ENCODE measurements around the gene IRX1. TPM values are rescaled to one million over a fixed set of nuclear protein-coding genes. Genes with fewer than 3 reads are reported as not detected.

IRX1 gene
- total RNA-seq, 3 donors from 2014 or later, result not detected

DNA sequence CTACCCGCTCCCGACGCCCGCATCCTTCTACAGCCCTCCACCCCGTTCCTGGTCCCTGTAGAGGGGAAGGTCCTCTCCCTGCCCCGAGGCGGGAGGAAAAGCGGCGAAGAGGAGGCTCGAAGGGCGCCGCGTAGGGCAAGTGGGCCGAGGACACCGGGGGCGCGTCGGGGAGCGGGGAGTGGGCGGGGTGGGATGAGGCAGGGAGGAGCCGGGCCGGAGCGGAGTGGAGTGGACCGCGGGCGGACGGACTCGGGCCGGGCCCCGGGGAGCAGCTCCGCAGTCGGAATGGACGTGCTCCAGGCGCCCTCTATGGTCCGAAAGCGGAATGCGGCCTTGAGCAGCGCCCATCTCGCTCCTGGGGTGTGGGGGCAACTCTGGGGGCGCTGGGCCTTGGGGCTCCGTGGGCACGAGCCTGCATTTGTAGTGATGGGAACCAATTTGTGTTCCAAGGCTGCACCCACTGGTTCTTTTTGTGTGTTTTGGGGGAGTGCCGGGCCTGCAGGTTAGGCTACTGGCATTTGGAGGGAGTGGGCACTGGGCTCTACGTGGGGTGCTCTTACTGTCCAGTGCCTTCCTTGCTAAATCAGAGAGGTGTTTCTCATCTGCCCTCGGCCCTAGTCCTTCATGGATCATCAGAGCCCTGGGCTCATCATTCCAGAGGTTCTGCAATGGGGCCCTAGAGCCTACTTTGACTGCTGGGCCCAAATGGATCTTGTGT lies 7.3 kb downstream of the IRX1 start:
- Histone ChIP-seq H3K9me3 (no peaks in the 10 kb centered on the region), H3K36me3 (ENCODE audit: low read depth) (no peaks in the 10 kb centered on the region), H3K4me3 (no peak overlapping the region), H3K4me1 (ENCODE audit: low read depth) (no peaks in the 10 kb centered on the region)
- intact Hi-C loops (cut with DNase I, micrococcal nuclease), result no loop called here
- ATAC-seq (peak; percentile 26), DNase-seq (peak in 1 of 3 donors; percentile 16)
- TF ChIP-seq, protein P1, sequence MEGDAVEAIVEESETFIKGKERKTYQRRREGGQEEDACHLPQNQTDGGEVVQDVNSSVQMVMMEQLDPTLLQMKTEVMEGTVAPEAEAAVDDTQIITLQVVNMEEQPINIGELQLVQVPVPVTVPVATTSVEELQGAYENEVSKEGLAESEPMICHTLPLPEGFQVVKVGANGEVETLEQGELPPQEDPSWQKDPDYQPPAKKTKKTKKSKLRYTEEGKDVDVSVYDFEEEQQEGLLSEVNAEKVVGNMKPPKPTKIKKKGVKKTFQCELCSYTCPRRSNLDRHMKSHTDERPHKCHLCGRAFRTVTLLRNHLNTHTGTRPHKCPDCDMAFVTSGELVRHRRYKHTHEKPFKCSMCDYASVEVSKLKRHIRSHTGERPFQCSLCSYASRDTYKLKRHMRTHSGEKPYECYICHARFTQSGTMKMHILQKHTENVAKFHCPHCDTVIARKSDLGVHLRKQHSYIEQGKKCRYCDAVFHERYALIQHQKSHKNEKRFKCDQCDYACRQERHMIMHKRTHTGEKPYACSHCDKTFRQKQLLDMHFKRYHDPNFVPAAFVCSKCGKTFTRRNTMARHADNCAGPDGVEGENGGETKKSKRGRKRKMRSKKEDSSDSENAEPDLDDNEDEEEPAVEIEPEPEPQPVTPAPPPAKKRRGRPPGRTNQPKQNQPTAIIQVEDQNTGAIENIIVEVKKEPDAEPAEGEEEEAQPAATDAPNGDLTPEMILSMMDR (IDR thresholded peaks at IDR 0.05), result no peak

DNA sequence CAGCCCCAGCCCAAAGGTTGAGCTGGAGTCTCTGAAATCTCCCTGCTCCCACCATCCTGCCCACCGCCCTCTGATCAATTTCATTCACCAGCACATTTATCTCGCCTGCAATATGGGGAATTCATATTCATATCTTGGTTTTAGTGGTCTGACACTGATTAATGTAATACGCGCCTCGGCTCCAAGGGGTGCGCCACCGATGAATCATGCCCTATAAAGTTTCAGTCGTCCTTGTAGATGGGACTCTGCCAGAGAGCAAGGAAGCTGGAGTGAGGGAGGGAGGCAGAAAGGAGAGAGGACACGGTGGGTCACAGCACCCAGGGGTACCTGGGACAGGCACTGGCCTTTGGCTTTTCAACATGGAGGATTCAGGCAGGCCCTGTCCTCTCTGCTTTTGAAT lies 8.9 kb downstream of the IRX1 start:
- Histone ChIP-seq H3K36me3 (ENCODE audit: low read depth) (no peaks in the 10 kb centered on the region), H3K9me3 (no peaks in the 10 kb centered on the region), H3K4me3 (no peak overlapping the region), H3K4me1 (ENCODE audit: low read depth) (no peaks in the 10 kb centered on the region)
- TF ChIP-seq, protein P1 (IDR thresholded peaks at IDR 0.05), result no peak
- DNase-seq (no peak), ATAC-seq (no peak)
- intact Hi-C loops (cut with DNase I, micrococcal nuclease), result no loop called here

DNA sequence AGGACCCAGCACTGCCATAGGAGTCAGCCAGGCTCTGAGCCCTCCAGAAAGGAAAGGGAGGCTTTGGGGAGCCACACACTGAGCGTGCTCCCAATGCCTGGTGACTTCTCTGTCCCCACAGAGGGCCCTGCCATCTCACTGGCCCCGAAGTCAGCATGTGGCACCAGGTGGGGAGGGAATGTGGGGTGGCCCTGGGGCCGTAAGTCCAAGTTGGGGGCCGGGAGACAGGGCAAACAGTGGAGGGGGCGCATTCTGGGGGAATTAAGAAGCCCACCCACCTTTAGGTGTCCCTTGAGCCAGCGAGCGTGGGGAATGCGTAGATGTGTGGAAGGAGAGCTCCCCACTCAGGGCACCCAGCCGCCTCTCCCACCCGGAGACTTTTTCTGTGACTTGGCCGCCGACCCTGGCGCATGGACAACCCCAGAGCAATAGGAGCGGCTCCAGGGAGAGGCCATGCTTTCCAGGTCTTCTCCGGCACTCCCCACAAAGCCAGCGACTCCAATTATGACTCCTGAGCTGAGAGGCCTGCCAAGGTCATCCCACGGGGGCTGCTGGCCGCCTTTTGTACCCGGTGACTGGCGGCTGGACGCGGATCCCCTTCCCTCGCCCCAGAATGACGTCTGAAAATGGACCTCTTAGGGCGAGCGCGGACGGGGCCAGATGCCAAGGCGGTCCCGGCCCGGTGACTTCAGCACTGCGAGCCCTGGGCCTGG lies 9.8 kb downstream of the IRX1 start:
- Histone ChIP-seq H3K9me3 (no peaks in the 10 kb centered on the region), H3K4me1 (ENCODE audit: low read depth) (no peaks in the 10 kb centered on the region), H3K4me3 (no peak overlapping the region), H3K36me3 (ENCODE audit: low read depth) (no peaks in the 10 kb centered on the region)
- ATAC-seq (no peak), DNase-seq (no peak)
- intact Hi-C loops (cut with DNase I, micrococcal nuclease), result no loop called here
- TF ChIP-seq, protein P1 (IDR thresholded peaks at IDR 0.05), result no peak

DNA sequence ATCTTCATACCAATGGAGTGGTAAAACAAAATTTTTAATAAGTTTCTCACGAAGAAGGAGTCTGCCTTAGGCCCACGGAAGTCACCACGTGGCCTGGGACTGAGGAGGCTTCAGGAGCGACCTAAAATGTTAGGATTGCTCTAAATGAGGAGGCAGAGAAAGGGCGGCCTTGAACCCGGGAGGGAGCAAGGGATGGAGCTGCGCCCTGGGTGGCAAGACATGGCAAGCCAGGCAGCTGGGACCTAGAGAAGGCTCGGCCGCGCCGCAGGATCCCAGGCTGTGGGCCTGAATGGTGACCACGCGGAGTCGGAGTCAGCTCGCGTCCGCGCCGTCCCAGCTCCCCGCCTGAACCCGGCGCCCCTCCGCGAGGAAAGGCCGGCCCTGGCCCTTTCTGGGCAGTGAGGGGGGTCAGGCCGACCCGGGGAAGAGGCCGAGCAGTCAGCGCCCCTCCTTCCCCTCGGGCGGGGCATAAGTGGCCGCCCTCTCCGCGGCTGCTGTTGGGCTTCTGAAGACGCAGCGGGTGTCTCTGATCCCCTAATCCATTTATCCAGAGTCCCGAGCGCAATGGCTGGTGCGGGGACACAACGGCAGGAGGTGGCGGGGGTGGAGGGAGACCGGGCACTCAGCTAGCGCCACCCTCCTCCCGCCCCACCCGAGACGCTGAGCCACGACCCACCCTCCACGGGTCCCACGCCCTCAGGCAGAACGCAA lies 10.6 kb downstream of the IRX1 start:
- Histone ChIP-seq H3K4me3 (no peak overlapping the region), H3K4me1 (ENCODE audit: low read depth) (no peaks in the 10 kb centered on the region), H3K36me3 (ENCODE audit: low read depth) (no peaks in the 10 kb centered on the region), H3K9me3 (no peaks in the 10 kb centered on the region)
- no peak for ATAC-seq
- intact Hi-C loops (cut with DNase I, micrococcal nuclease), result no loop called here
- TF ChIP-seq, protein P1 (IDR thresholded peaks at IDR 0.05), result no peak
- no peak for DNase-seq

DNA sequence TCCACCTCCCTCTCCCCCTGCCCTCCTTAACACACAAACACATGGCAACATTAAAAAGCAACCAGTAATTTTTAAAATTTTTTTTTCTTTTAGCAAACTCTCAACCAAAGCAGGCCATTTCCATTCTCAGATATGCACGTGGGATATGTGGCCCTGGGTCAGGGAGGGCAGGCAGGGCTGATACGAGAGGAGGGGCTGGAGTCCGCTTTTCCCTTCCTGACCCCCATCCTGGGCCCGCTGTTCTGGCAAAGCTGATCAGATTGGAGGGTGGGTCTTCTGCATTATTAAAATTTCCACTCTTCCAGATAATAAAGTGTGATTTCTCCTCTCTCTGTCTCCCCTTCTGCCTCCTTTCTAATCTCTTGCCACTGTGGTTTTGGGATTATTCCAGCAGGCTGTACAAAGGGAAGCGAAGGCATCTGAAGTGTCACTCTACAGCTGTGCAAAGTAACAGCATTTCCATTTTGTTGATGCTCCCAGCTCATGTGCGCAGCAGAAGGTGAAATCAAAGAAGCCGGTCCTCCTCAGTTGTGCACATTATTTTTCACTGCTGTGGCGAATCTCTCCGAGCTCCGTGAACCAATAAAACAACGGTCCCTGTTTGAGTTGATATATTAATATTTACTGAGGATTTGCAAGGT lies 12.0 kb downstream of the IRX1 start:
- H3K36me3 ChIP-seq (ENCODE audit: low read depth), result no peaks in the 10 kb centered on the region
- intact Hi-C loops (cut with DNase I, micrococcal nuclease), result no loop called here
- DNase-seq, result no peak
- TF ChIP-seq, protein P1 (IDR thresholded peaks at IDR 0.05), result no peak
- no peaks in the 10 kb centered on the region for H3K4me1 ChIP-seq (ENCODE audit: low read depth)
- H3K9me3 ChIP-seq, result no peaks in the 10 kb centered on the region
- ATAC-seq, result no peak
- H3K4me3 ChIP-seq, result no peak overlapping the region
